ENCODE results near the gene CAPN7. TPM values are rescaled to one million over a fixed set of nuclear protein-coding genes. Genes with fewer than 3 reads are reported as not detected.

The CAPN7 gene
- polyA plus RNA-seq, 3 donors, result 11.7 to 20.8 (median 14.7) TPM

DNA sequence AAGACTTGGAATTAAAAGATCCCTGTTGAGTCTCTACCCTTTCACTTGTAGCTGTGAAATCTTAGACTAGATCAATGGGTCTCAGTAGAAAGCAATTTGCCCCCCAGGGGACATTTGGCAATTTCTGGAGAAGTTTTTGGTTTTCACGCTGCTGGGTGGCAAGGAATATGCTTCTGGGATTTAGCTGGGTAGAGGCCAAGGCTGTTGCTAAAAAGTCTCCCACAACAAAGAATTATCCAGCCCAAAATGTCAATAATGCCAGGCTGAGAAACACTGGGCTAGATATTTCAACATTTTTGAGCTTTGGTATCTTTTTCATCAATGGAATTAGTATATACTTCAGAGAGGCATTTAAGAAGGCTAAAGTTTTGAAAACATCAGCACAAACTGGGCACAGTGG, 8.7 kb downstream of the CAPN7 start:
- Histone ChIP-seq H3K4me3 (replicated peaks in 1 of 3; ENCODE audit: low read depth in 2 of 3, low read length in 3 of 3) (no peak overlapping the region), H4K20me1 (ENCODE audit: insufficient read depth, low read length) (peaks cover 30% of the 10 kb centered on the region), H3K4me2 (replicated peaks; ENCODE audit: extremely low read depth, low read length, poor library complexity, severe bottlenecking) (no peak overlapping the region), H2AFZ (ENCODE audit: insufficient read depth, low read depth, low read length, poor library complexity, severe bottlenecking) (no peak overlapping the region), H3K4me1 (ENCODE audit: control insufficient read depth in 1 of 2, insufficient read depth in 2 of 2, low read length in 2 of 2) (peaks cover 36 to 39% of the 10 kb centered on the region in 2 donors), H3K27ac (ENCODE audit: low read depth in 1 of 2, low read length in 2 of 2) (peak overlapping the region in 1 of 2 donors; percentile 70), H3K79me2 (ENCODE audit: insufficient read depth, low read length) (peaks cover 31% of the 10 kb centered on the region), H3K27me3 (ENCODE audit: control insufficient read depth in 2 of 2, insufficient read depth in 2 of 2, low read length in 2 of 2) (no peaks in the 10 kb centered on the region), H3K9ac (ENCODE audit: insufficient read depth, low read length, poor library complexity, severe bottlenecking) (no peak overlapping the region), H3K36me3 (replicated peaks in 1 of 2; ENCODE audit: control insufficient read depth in 1 of 2, insufficient read depth in 2 of 2, low read length in 2 of 2) (peaks cover 52 to 73% of the 10 kb centered on the region in 2 donors), H3K9me3 (replicated peaks in 1 of 2; ENCODE audit: control insufficient read depth in 1 of 2, insufficient read depth in 1 of 2, low read length in 2 of 2) (no peaks in the 10 kb centered on the region)
- Mint-ChIP-seq H3K4me3 (no peak overlapping the region), H3K4me1 (peaks cover 45% of the 10 kb centered on the region), H3K9me3 (no peaks in the 10 kb centered on the region), H3K36me3 (peaks cover 55 to 72% of the 10 kb centered on the region in 2 donors), H3K27me3 (ENCODE audit: low read depth in 3 of 3) (no peaks in the 10 kb centered on the region), H3K27ac (peak overlapping the region in 4 of 7 donors; percentile 13 to 77 (median 60))
- WGBS (ENCODE audit: insufficient coverage), result no CpG with 5 or more reads among the region's 1 CpG
- intact Hi-C loops (cut with micrococcal nuclease), result no loop called here
- TF ChIP-seq, protein P1, sequence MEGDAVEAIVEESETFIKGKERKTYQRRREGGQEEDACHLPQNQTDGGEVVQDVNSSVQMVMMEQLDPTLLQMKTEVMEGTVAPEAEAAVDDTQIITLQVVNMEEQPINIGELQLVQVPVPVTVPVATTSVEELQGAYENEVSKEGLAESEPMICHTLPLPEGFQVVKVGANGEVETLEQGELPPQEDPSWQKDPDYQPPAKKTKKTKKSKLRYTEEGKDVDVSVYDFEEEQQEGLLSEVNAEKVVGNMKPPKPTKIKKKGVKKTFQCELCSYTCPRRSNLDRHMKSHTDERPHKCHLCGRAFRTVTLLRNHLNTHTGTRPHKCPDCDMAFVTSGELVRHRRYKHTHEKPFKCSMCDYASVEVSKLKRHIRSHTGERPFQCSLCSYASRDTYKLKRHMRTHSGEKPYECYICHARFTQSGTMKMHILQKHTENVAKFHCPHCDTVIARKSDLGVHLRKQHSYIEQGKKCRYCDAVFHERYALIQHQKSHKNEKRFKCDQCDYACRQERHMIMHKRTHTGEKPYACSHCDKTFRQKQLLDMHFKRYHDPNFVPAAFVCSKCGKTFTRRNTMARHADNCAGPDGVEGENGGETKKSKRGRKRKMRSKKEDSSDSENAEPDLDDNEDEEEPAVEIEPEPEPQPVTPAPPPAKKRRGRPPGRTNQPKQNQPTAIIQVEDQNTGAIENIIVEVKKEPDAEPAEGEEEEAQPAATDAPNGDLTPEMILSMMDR (IDR thresholded peaks at IDR 0.05), result no peak
- no peak for DNase-seq

DNA sequence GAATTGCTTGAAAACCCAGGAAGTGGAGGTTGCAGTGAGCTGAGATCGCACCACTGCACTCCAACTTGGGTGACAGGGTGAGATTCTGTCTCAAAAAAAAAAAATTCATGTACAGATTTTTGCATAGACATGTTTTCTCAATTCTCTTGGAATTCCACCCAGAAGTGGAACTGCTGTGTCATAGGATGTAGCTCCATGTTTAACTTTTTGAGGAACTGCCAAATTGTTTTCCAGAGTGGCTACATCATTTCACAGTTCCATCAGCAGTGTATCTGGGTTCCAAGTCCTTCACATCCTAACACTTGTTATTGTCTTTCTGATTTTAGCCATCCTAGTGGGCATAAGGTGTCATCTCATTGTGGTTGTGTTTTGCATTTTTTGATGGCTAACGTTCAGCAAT, 9.9 kb downstream of the CAPN7 start:
- Histone ChIP-seq H3K4me2 (replicated peaks; ENCODE audit: extremely low read depth, low read length, poor library complexity, severe bottlenecking) (peak overlapping the region; percentile 29), H3K36me3 (replicated peaks in 1 of 2; ENCODE audit: control insufficient read depth in 1 of 2, insufficient read depth in 2 of 2, low read length in 2 of 2) (peaks cover 53 to 77% of the 10 kb centered on the region in 2 donors), H3K27me3 (ENCODE audit: control insufficient read depth in 2 of 2, insufficient read depth in 2 of 2, low read length in 2 of 2) (no peaks in the 10 kb centered on the region), H3K27ac (ENCODE audit: low read depth in 1 of 2, low read length in 2 of 2) (peak overlapping the region; percentile 42 to 70), H2AFZ (ENCODE audit: insufficient read depth, low read depth, low read length, poor library complexity, severe bottlenecking) (no peak overlapping the region), H3K9ac (ENCODE audit: insufficient read depth, low read length, poor library complexity, severe bottlenecking) (no peak overlapping the region), H4K20me1 (ENCODE audit: insufficient read depth, low read length) (peaks cover 18% of the 10 kb centered on the region), H3K4me1 (ENCODE audit: control insufficient read depth in 1 of 2, insufficient read depth in 2 of 2, low read length in 2 of 2) (peaks cover 36 to 44% of the 10 kb centered on the region in 2 donors), H3K4me3 (replicated peaks in 1 of 3; ENCODE audit: low read depth in 2 of 3, low read length in 3 of 3) (no peak overlapping the region), H3K79me2 (ENCODE audit: insufficient read depth, low read length) (peaks cover 18% of the 10 kb centered on the region), H3K9me3 (replicated peaks in 1 of 2; ENCODE audit: control insufficient read depth in 1 of 2, insufficient read depth in 1 of 2, low read length in 2 of 2) (no peaks in the 10 kb centered on the region)
- H3K27me3 Mint-ChIP-seq (ENCODE audit: low read depth in 3 of 3), result no peaks in the 10 kb centered on the region
- H3K36me3 Mint-ChIP-seq, result peaks cover 57 to 75% of the 10 kb centered on the region in 2 donors
- H3K9me3 Mint-ChIP-seq, result no peaks in the 10 kb centered on the region
- 0% methylated on average over 1 of the region's 2 CpGs for WGBS (ENCODE audit: insufficient coverage)
- intact Hi-C loops (cut with micrococcal nuclease), result no loop called here
- TF ChIP-seq, protein P1 (IDR thresholded peaks at IDR 0.05), result peak; percentile 22
- peak overlapping the region in 1 of 2 donors; percentile 3 for H3K4me3 Mint-ChIP-seq
- peaks cover 43% of the 10 kb centered on the region for H3K4me1 Mint-ChIP-seq
- DNase-seq, result peak in 2 of 3 donors; percentile 6 to 48
- H3K27ac Mint-ChIP-seq, result peak overlapping the region; percentile 42 to 86 (median 74)
